Posterior vena cava (tissue), 2 donors: ENCODE data around the gene ADGRL1. TPM values are rescaled to one million over a fixed set of nuclear protein-coding genes. Genes with fewer than 3 reads are reported as not detected.

Experiments used
- DNase-seq: peaks from one replicate; pipeline ENCODE4 v3.0.0-alpha.2; 2020; ENCODE audit warnings: low spot score
- intact Hi-C, 2 donors: fragments of 100-400 bp; cut with DNase I; formaldehyde crosslinking; loops; one replicate each; pipeline versions ENCODE4 v1.14.1 to v1.14.2; 2022 to 2023
- total RNA-seq, 2 donors: library from RNA; stranded (reverse); fragmentation: NEBNext Ultra II Directional; extraction: Animal tissue kit (Norgen Biotek cat#: 25700); gene quantifications; one replicate each; pipeline ENCODE4 v1.2.1, GENCODE V29; 2021
- donor health status: DM: yes; HTN: yes; CAD: no.
- donor health status: DM: yes; HTN: yes; CAD: no.

ADGRL1 gene
- total RNA-seq, 2 donors from 2014 or later: 22.5 to 25.8 TPM

DNA sequence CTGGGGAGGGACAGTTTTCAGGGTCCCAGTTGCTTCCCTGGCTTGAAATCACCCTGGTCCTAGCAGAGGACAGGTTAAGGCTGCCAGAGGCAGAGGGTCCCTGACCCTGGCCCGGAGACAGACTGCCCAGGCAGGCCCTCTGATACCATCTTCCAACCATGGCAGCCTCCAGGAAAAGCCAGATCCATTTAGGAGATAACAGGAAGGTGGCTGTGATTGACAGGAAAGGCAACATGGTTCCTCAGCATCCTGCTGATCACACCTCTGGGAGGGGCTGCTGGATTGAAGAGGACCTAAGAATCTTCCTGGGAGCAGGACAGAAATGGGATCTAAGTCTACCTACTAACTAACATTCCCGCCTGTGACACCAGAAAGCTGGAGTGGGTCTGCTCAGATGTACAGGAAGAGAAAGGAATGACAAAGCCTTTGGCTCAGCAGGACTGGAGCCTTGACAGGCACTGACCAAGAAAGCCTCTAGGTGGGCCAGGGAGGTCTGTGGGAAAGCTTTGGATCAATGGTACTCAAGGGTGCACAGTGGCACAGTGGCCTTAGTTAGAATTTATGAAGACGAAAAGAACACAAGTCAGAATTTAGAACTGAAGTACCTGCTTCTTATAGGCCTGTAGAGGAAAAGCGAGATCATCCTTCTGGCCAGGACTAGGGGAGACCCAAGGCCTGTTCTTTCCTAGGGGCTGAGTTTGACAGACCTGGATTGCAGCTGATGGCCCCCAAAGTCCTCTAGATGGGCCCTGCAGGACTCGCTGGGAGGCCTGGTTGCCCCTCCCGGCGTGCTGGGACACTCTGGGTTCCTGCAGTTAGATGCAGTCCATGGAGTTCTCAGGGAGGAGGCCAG lies 86.1 kb downstream of the ADGRL1 start:
- DNase-seq: no peak
- intact Hi-C loops: no loop called here

DNA sequence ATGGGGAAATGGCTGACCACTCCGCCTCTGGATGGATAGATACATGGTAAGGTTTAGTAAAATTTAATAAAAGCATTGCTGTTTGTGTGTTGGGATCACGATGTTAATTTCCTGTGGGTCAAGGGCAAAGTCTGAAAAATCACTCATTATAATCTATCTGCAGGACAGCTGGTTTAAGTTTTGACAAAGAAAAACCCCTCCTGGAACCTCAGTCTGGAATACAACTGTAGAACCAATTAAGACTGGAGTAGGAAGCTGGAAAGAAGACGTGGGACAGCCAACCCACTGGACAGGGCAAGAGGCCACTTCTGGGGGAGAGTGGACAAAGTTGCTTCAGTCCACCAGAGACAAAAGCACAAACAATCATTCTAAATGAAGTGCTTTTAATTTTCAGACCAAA lies 86.8 kb downstream of the ADGRL1 start:
- intact Hi-C loops: no loop called here
- DNase-seq: no peak

DNA sequence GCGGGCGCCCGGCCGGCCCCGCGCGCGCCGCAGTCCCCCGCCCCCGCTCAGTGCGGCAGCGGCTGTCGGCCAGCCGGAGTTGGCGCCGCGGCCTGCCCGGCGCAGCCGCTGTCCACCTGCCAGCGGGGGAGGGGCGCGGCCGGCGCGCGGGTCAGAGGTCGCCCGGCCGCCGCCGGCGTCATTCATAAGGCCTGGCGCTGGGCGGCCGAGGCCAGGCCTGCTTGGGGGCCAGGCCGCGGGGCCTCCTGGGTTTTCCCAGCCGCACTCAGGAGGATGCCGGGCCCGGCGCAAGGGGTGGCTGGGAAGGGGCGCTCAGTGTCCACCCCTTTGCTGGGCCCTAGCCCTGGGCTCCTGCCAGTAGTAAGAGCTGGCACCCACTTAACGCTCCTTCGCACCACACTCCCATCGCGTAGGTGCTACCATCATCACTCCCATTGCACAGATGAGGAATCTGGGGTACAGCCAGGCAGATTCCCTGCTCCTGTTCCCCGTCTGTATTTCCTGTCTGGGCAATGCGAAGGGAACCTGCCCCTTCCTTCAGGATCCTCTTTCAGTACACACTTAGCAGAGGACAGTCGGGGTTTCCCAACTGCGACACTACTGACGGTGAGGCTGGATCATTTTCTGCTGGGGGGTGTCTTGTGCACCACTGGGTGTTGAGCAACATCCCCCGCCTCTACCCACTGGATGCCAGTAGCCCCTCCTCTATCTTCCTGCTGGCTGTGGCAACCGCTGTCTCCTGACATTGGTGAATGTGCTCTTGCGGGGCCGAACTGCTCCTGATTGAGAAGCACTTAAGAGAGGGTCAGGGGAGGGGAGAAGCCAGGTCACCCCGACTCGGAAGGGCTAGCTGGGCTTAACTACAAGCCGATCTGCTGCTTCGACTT lies 87.6 kb downstream of the ADGRL1 start:
- intact Hi-C loops: no loop called here

DNA sequence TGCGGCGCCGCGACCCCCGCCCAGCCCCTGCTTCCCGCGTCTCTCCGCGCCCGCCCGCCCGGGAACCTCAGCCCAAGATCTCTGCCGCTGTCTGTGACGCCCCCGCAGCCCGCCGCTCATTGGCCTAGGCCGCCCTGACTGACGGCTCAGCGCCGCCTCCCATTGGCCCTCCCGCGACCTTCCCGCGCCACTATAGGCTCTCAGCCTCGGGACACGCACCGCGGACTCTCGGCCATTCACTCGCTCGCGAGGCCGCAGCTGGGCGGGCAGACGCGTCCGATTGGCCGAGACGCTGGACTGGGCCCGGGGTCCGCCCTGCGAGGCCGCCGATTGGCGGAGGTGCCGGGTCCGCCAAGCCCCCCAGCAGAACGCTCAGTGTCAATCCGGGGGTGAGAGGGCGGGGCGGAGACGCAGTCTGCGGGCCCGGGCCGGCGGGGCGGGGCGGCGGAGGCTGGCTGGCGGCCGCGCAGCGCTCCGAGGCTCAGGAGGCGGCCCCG lies 88.3 kb downstream of the ADGRL1 start, which contains the start of gene PRKACA:
PRKACA (minus strand) TSS at position 95 of the 497 bp plus-strand sequence. CDS start 215 bp downstream, outside the sequence.
- intact Hi-C loops: no loop called here
- peak; percentile 100 for DNase-seq

More for the DNA sequence above, 87.6 kb downstream of the ADGRL1 start:
- DNase-seq: peak; percentile 95

DNA sequence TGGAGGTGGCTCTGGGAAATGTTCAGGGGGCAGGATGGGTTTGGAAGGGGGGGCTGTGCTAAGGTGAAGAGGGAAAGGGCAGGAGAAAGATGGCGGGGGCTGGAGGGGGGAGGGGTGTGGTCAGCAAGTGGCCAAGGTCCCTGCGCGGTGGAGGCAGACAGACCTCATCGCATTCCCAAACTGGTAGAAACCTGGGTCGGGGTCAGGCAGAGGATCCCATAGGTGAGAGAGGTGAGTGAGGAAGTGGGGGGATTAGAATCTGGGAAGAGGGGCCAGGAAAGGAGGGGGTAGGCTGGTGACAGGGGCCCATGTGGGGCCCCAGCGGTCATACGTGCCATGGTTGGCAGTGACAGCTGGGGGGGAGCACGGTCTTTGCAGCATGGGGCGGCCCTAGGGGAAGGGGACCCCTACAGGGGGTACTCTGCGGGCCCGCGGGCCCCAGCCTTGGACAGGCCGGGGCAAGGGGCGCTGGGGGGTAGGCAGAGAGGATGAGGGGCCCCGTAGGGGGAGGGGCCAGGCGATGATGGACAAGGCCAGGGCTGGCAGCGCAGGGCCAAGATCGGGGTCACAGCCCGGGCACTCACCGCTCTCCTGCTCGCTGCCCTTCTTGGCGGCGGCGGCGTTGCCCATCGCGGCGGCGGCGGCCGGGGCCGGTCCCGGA lies 88.9 kb downstream of the ADGRL1 start:
- peak; percentile 84 for DNase-seq
- intact Hi-C loops: no loop called here

DNA sequence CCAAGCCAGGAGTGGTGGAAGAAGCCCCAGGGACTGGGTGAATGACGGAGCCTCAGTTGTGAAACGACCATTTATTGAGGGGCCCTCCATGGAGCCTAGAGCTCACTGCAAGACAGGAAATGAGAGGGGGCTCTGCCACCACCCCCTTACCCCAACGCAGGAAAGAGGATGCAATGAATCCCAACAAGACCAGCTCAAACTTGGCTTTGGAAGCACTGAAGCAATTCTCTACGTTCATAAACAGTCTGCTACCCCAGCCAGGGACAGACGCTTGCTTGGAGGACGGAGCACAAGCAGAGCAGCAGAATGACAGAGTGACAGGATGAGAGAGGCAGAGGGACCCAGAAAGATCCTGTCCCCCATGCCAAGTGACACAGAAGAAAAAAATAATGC lies 89.4 kb downstream of the ADGRL1 start:
- intact Hi-C loops: no loop called here
- no peak for DNase-seq

DNA sequence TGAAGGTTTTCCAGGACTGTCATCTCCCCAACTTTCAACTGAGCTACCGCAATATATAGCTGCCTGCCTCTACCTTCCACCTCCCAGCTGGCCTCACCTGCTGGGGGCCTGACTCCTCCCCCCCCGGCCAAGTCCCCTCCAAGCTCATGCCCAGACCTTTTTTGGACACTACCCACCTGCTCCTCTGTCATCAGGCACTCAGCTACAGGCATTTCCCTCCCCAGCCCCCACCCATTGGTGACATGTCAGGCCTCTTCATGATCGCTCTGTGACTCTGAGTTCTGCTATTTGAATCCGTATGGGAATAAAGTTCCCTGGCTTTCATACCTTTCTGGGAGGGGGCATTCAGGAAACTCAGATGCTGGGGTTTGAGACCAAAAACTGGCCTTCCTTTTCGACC lies 90.2 kb downstream of the ADGRL1 start:
- no peak for DNase-seq
- intact Hi-C loops: no loop called here

DNA sequence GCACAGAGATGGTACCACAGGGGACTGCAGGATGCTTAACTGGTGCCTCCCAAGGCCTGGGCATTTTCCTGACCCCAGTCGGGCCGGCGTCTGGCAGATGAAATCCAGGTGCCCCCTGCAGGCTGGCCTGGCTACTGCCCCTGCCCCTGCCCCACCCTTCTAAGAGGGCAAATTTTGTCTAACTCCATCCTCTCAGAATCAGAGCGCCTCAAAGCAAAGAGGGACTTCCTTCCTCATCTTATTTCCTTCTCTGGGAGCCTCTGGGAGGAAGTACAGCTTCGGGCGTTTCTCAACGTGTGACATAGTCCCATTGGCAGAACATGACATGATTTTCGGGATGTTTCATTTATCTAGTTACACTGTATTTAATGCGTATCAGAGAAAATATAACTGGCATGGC lies 91.1 kb downstream of the ADGRL1 start:
- peak; percentile 88 for DNase-seq

DNA sequence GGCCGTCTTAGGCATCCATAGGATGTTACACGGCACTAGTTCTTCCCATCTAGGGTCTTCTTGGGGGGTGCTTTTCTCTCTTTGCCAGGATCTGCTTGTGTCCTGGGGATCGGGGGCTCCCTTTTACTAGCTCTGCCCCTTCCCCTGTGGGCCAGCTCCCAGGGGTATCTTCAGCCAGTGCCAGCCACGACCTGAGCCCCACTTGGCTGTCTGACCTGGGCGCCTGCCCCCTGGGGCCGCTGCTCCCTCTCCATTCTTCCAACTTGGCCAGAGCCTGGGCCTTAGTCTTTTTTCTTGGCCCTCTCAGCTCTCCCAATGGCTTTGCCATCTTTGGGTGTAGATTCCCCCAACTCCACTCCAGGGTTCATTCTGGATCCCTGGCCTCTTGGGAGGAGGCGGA lies 91.5 kb downstream of the ADGRL1 start:
- intact Hi-C loops: no loop called here
- no peak for DNase-seq

More for the DNA sequence above, 91.1 kb downstream of the ADGRL1 start:
- intact Hi-C loops: no loop called here

DNA sequence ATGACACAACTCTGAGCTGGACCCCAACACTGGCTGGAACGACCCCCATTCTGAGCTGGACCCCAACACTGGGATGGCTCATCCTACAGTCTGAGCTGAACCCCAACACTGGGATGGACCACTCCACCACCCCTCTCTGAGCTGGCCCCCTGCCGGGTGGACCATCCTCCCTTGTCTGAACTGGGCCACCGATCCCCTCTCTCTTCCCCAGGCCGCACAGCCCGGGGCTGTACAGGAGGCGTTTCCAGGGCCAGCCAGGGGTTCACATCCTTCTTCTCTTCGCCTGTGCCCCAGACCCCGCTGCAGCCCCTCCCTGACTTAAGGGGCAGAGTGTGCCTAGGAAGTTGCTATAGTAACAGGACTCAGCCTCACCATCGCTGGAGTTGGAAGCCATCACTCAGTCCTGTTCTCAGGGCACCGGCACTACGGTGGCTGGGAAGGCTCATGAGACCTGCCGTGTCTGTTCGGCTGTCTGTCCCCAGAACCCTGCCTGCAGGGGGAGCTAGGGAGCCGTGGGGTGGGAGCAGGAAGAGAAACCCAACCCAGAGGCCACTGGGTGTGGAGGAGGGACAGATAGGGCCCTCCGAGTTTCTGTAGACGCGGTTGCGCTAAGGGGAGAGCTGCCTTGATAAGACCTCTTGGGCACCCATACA lies 92.1 kb downstream of the ADGRL1 start:
- intact Hi-C loops: no loop called here
- DNase-seq: no peak

DNA sequence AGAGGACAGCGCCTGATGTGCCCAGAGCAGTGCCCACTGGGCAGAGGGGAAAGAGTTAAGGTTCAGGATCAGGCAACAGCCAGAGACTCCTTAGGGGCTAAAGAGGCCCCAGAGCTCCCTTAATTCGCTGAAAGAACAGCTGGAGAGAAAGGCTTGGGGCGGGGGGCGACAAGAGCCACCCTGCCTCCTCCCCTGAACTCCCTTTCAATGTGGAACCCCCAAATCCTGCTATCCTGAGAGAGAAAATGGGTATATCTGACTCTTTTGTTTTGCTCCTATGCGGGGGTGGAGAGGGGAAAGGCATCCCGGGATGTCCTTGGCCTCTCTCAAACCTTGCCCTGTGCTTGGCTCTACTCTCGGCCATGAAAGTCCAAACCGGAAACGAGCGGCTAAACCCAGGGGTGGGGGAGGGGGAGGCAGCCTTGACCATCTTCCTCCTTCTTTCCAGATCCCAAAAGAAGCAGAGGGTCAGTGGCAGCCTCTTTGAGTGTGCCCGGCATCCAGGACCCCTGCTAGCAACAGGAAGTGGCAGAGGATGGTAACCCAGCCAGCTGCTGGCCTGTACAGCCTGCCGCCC lies 93.1 kb downstream of the ADGRL1 start:
- no peak for DNase-seq

DNA sequence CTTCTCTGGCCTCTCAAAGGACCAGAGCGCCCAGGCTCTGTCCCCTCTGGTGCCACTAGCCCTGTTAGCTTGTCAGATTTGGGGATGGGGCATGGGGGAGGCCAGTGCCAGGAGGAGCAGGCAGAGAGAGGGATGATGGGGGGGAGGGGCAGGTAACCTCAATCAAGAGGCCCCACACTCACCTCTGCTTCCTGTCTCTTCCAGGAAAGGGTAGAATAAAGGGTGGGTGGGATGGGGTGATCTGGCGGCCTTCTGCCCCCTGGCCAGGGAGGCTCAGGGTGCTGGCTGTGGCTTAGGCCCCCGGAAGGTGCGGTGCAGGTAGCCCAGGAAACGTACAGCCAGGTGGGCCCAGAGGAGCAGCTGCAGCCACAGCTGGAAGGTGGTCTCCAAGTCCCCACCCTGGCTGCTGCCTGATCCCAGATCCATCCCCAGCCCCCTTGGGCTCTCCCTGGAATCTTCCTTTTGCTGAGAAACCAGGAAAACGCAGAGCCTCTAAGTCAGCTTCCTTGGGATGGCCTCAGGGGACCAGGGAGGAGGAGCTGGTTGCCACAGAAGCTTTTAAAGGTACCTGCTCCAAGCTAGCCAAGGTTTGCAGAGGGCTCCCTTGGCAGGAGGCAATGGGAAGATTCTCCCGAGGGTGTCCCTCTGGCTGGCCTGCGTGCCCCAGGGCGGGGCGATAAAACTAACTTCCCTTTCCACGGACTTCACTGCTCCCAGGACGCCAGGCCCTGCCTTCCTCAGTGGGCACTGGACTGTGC lies 93.7 kb downstream of the ADGRL1 start:
- intact Hi-C loops: no loop called here
- no peak for DNase-seq

More for the DNA sequence above, 93.1 kb downstream of the ADGRL1 start:
- intact Hi-C loops: no loop called here

DNA sequence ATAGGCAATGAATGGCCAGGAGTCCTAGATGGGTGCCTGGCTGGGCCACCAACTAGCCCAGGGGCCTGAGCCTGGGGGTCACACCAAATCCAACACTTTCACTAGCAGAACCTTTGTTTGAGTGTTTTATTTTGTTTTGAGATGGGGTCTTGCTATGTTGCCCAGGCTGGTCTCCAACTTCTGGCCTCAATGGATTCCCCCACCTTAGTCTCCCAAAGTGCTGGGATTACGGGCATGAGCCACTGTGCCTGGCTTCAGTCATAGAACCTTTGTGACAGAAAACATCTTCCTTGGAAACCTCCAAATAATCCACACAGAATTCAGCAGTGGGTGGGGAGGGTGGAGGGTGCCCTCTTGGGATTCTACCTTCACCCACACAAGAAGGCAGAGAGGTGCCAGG lies 94.5 kb downstream of the ADGRL1 start:
- intact Hi-C loops: no loop called here
- no peak for DNase-seq

DNA sequence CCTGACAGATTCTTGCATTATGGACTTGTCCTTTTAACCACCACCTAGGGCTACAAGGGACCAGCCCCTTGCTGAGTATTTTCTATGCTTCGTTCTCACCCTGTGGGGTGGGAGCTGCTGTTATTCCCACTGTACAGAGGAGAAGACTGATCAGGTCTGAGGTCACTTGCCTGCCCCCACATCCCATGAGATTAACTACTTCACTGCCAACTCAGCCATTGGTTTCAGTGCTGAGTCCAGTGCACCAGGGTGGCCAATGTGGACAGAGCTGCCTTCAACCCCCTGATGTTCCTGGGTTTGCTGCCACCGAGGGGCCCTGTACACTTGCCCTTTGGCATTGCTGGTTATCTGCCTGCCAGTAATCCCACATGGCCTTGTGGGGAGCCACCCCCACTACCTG lies 95.3 kb downstream of the ADGRL1 start:
- intact Hi-C loops: no loop called here
- DNase-seq: no peak

DNA sequence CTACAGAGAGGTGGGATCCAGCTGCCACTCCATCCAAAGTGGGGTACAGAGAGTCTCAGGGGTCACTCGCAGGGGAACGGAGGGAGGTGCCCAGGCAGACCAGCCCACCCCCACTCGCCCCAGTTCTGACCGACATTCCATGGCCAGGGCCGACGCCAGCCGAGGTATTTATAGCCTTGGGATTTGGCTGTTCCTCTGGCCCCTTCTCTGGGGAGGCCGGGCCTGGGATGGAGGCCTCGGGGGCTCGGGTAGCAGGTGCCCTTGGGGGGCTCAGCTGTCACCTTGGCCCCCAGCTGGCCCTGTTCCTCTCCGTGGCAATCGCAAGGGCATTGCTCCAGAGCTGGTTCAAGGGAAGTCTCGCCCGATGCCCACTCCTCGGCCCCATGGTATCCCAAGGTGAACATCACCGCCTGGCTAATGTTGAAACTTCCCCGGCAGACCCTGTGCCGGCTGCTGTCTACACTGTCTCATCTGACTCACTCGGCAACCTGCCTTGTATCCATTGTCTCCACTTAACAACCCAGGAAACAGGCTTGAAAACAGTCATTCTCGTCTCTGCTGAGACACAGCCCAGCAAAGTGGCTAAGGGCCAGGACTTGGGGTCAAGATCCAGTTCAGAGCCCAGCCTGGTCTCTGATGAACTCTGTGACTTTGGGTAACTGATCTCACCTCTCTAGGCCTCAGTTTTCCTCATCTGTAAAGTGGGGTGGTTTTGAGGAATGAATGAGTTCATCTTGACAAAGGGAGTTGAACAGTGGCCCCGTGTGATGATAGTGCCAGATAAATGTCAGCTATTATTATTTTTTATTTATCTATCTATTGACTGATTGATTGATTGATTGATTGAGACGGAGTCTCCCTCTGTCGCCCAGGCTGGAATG lies 98.1 kb downstream of the ADGRL1 start:
- intact Hi-C loops: no loop called here
- DNase-seq: no peak

DNA sequence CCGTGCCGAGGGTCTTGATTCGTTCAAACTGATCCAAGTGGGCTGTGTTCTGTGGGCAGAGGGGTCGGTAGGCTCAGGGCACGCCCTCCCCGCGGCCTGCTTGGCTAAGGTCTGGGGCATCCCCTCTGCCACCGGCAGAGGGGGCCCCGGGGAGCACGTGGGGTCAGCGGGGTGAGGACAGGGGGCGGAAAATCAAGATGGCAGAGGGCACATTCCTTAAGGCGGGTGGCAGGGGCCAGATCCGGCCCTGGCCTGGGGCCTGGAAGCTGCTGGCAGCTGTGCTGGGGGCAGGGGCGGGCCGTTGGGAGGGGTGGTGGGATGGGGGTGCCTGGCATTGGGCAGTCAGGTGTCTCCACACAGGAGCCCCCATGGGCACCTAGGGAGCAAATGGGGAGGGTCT lies 99.1 kb downstream of the ADGRL1 start:
- intact Hi-C loops: no loop called here
- DNase-seq: no peak

DNA sequence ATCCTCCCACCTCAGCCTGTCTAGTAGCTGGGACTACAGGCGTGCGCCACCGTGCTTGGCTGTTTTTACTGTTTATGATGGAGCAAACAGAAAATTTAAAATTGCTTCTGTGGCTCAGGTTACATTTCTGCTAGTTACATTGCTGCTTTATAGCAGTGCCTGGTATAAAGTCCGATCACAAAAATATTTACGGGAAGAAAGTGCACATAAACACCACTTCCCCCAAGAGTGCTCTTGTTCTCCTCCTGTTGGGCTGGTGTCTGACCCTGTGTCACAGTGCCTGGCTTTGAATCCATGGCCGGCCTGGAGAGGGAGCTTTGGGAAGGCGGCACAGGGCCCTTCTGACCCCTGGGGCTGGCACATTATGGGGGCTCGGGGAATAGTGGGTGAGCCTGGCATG lies 100.3 kb downstream of the ADGRL1 start:
- intact Hi-C loops: no loop called here
- no peak for DNase-seq
